ENCODE measurements around the gene KLHDC9. TPM values are rescaled to one million over a fixed set of nuclear protein-coding genes. Genes with fewer than 3 reads are reported as not detected.

KLHDC9 gene
- total RNA-seq, 6 donors from 2014 or later = 6.5 to 12.3 (median 7.4) TPM; not detected in 1

GRCh38 chr1:161066694-161067093 is 31.5 kb upstream of the KLHDC9 start:
- H3K9me3 ChIP-seq = no peaks in the 10 kb centered on the region
- H3K27ac ChIP-seq = peak overlapping the region in 1 of 4 donors; percentile 93
- H3K27me3 ChIP-seq = no peaks in the 10 kb centered on the region
- TF ChIP-seq EP300 (IDR thresholded peaks at IDR 0.05) = no peak
- no peak for TF ChIP-seq POLR2AphosphoS5 (IDR thresholded peaks at IDR 0.05)
- no peak for TF ChIP-seq POLR2A (IDR thresholded peaks at IDR 0.05)
- TF ChIP-seq, protein P1, sequence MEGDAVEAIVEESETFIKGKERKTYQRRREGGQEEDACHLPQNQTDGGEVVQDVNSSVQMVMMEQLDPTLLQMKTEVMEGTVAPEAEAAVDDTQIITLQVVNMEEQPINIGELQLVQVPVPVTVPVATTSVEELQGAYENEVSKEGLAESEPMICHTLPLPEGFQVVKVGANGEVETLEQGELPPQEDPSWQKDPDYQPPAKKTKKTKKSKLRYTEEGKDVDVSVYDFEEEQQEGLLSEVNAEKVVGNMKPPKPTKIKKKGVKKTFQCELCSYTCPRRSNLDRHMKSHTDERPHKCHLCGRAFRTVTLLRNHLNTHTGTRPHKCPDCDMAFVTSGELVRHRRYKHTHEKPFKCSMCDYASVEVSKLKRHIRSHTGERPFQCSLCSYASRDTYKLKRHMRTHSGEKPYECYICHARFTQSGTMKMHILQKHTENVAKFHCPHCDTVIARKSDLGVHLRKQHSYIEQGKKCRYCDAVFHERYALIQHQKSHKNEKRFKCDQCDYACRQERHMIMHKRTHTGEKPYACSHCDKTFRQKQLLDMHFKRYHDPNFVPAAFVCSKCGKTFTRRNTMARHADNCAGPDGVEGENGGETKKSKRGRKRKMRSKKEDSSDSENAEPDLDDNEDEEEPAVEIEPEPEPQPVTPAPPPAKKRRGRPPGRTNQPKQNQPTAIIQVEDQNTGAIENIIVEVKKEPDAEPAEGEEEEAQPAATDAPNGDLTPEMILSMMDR (IDR thresholded peaks at IDR 0.05) = no peak
- no peaks in the 10 kb centered on the region for H3K36me3 ChIP-seq
- H3K4me1 ChIP-seq = peaks cover 0 to 14% (median 6%) of the 10 kb centered on the region in 4 donors
- H3K4me3 ChIP-seq = peak overlapping the region in 1 of 4 donors; percentile 58
- ATAC-seq (ENCODE audit: low FRiP score in 2 of 2) (no peak), DNase-seq (no peak)
- WGBS, 2 donors = 72 to 77% methylated on average over 3 of the region's 3 CpGs

GRCh38 chr1:161068306-161069234 is 29.6 kb upstream of the KLHDC9 start:
- DNase-seq = peak in 1 of 2 donors; percentile 85
- ATAC-seq (ENCODE audit: low FRiP score in 2 of 2) = peak; percentile 86 to 88
- Histone ChIP-seq H3K9me3 (no peaks in the 10 kb centered on the region), H3K27ac (peak overlapping the region; percentile 82 to 93 (median 88)), H3K36me3 (no peaks in the 10 kb centered on the region), H3K4me1 (peaks cover 0 to 14% (median 6%) of the 10 kb centered on the region in 4 donors), H3K27me3 (no peaks in the 10 kb centered on the region), H3K4me3 (peak overlapping the region; percentile 35 to 58 (median 46))
- 43 to 55% methylated on average over 10 of the region's 10 CpGs for WGBS, 2 donors
- TF ChIP-seq POLR2AphosphoS5 (IDR thresholded peaks at IDR 0.05) (peak; percentile 51 to 60), EP300 (IDR thresholded peaks at IDR 0.05) (no peak), POLR2A (IDR thresholded peaks at IDR 0.05) (no peak)
- TF ChIP-seq, protein P1 (IDR thresholded peaks at IDR 0.05) = no peak

DNA sequence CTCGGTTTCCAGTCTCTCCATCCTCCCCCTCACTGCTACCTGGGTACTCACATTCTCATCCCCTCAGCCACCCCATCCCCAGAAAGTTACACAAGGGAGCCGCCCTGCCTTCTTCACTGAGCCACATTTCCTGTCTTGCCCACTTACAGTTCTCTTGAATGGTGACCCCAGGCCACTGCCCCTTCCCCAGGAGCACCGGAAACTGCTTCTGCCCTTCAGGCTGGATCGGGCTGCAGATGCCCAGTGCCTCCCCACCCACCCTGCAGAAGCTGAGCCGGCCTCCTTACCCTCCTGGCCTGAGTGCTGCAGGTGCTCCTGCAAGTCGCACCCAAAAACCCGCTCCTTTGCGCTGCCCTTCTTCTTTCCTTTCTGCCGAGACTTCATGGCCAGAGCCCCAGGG is 28.9 kb upstream of the KLHDC9 start:
- no peaks in the 10 kb centered on the region for H3K36me3 ChIP-seq
- H3K9me3 ChIP-seq = no peaks in the 10 kb centered on the region
- 47 to 56% methylated on average over 5 to 7 of the region's 9 CpGs for whole genome bisulfite sequencing, 2 donors
- ATAC-seq (ENCODE audit: low FRiP score in 2 of 2) (no peak), DNase-seq (no peak)
- peak overlapping the region; percentile 35 to 58 (median 46) for H3K4me3 ChIP-seq
- peaks cover 0 to 14% (median 6%) of the 10 kb centered on the region in 4 donors for H3K4me1 ChIP-seq
- TF ChIP-seq POLR2AphosphoS5 (IDR thresholded peaks at IDR 0.05) = no peak
- TF ChIP-seq, protein P1 (IDR thresholded peaks at IDR 0.05) = no peak
- TF ChIP-seq POLR2A (IDR thresholded peaks at IDR 0.05) = no peak
- TF ChIP-seq EP300 (IDR thresholded peaks at IDR 0.05) = no peak
- peak overlapping the region; percentile 82 to 93 (median 88) for H3K27ac ChIP-seq
- no peaks in the 10 kb centered on the region for H3K27me3 ChIP-seq

- peak; percentile 74 to 79 for TF ChIP-seq POLR2AphosphoS5 (IDR thresholded peaks at IDR 0.05)
- TF ChIP-seq, protein P1 (IDR thresholded peaks at IDR 0.05) = no peak
- TF ChIP-seq EP300 (IDR thresholded peaks at IDR 0.05) = no peak
- peak in 1 of 4 donors; percentile 74 for TF ChIP-seq POLR2A (IDR thresholded peaks at IDR 0.05)
- Histone ChIP-seq H3K27me3 (no peaks in the 10 kb centered on the region), H3K4me3 (peak within 1 kb of the TSS; percentile 35 to 58 (median 46)), H3K4me1 (peaks cover 0 to 14% (median 6%) of the 10 kb centered on the region in 4 donors), H3K36me3 (no peaks in the 10 kb centered on the region), H3K27ac (peak within 1 kb of the TSS; percentile 82 to 93 (median 88)), H3K9me3 (no peaks in the 10 kb centered on the region)
- peak; percentile 76 to 86 for ATAC-seq (ENCODE audit: low FRiP score in 2 of 2)
- DNase-seq = peak; percentile 82 to 90
- 54 to 64% methylated on average over 3 to 8 of the region's 9 CpGs for WGBS, 2 donors
These were observed 28.4 kb upstream of the KLHDC9 start, which contains the start of gene ARHGAP30 for GRCh38 chr1:161069731-161070270. Gene ARHGAP30, minus strand, starts transcription at chr1:161069891. Its CDS starts 267 bp downstream, at chr1:161069624.
